Omental fat pad (tissue), 4 donors: Measurements from ENCODE around the gene AQP2. TPM values are rescaled to one million over a fixed set of nuclear protein-coding genes. Genes with fewer than 3 reads are reported as not detected.
A peak's percentile ranks its signal among the peaks of the same experiment; 100 is the strongest.

Source experiments
- ATAC-seq: fragments of 150-250 bp; one replicate; pipeline ENCODE4 v1.9.1; 2016; ENCODE audit warnings: mild to moderate bottlenecking, moderate library complexity; ENCODE audit not compliant: low FRiP score
- DNase-seq: peaks from one replicate; pipeline ENCODE4 v3.0.0-alpha.2; 2019; ENCODE audit warnings: low spot score
- CTCF ChIP-seq, 3 donors: fragments of 450-650 bp; IDR thresholded peaks; one replicate each; pipeline ENCODE4 v1.5.1; 2016 to 2017; ENCODE audit warnings: antibody characterized with exemption in 3 of 3, mild to moderate bottlenecking in 3 of 3, moderate library complexity in 2 of 3
- total RNA-seq, 4 donors: library from RNA; depleted of rRNA; stranded (reverse); fragments of >200 nt; gene quantifications; one replicate each; pipeline ENCODE4 v1.1.0, GENCODE V29; 2016

Gene AQP2
- total RNA-seq, 4 donors from 2014 or later, result not detected

GRCh38 chr12:49955899-49956662 lies 5.5 kb downstream of the AQP2 start:
- TF ChIP-seq CTCF (IDR thresholded peaks at IDR 0.05), result no peak
- DNase-seq (no peak), ATAC-seq (no peak)

GRCh38 chr12:49956663-49957569 lies 6.4 kb downstream of the AQP2 start:
- no peak for DNase-seq
- TF ChIP-seq CTCF (IDR thresholded peaks at IDR 0.05), result no peak
- ATAC-seq, result no peak

- no peak for TF ChIP-seq CTCF (IDR thresholded peaks at IDR 0.05)
- ATAC-seq (no peak), DNase-seq (no peak)
Measured at GRCh38 chr12:49957570-49957967, 7.0 kb downstream of the AQP2 start.

GRCh38 chr12:49959685-49960473 lies 9.3 kb downstream of the AQP2 start:
- no peak for TF ChIP-seq CTCF (IDR thresholded peaks at IDR 0.05)
- DNase-seq (no peak), ATAC-seq (no peak)

- DNase-seq (no peak), ATAC-seq (peak; percentile 32)
- TF ChIP-seq CTCF (IDR thresholded peaks at IDR 0.05), result no peak
Measured at GRCh38 chr12:49960474-49961110, 10.1 kb downstream of the AQP2 start.

GRCh38 chr12:49961111-49961922 lies 10.8 kb downstream of the AQP2 start, which contains the start of gene AQP5:
Gene AQP5 (plus strand): TSS chr12:49961872. CDS start chr12:49962018, 146 bp downstream.
- ATAC-seq (peak; percentile 34), DNase-seq (no peak)
- no peak for TF ChIP-seq CTCF (IDR thresholded peaks at IDR 0.05)
